ES-I3 (cell line): ENCODE measurements around the gene EIF2S3B.
"Not testable (repeated sequence)": the region's sequence is repeated elsewhere in the genome, so short reads cannot be mapped to it uniquely, and the experiment has no call there.

Experiments
- H3K36me3 ChIP-seq: 2 replicates; pipeline ENCODE4 v1.6.1; 2013; ENCODE audit warnings: mild to moderate bottlenecking, low read length, control low read depth, moderate library complexity; ENCODE audit not compliant: insufficient read depth
- H3K4me1 ChIP-seq: 2 replicates; pipeline ENCODE4 v1.6.1; 2013; ENCODE audit warnings: mild to moderate bottlenecking, control low read depth, low read length; ENCODE audit not compliant: insufficient read depth
- H3K9ac ChIP-seq: 2 replicates; pipeline ENCODE4 v1.6.1; 2013; ENCODE audit warnings: low read depth, mild to moderate bottlenecking, low read length, moderate library complexity
- H3K9me3 ChIP-seq: 2 replicates; pipeline ENCODE4 v1.6.1; 2013; ENCODE audit warnings: mild to moderate bottlenecking, low read length, moderate library complexity; ENCODE audit not compliant: control insufficient read depth, insufficient read depth

Gene EIF2S3B

DNA sequence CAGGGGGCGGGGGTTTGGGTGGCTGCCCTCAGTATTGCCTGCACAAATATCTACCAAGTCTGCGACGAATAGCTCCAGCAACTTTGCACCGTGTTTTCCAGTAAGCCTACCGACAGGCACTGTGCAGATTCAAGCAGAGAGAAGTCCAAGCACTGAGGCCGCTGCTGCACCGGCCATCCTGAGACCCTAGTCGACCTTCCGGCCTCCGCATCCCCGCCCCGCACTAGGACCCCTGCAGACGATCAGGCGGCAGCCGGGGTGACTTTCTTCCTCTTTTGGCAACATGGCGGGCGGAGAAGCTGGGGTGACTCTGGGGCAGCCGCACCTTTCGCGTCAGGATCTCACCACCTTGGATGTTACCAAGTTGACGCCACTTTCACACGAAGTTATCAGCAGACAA, at the start of gene EIF2S3B:
Gene EIF2S3B (plus strand): TSS at position 271 of the 400 bp plus-strand sequence. CDS start 13 bp downstream, at position 284.
- H3K9ac ChIP-seq: no peak within 1 kb of the TSS
- no peaks in the 10 kb centered on the region for H3K9me3 ChIP-seq
- H3K36me3 ChIP-seq: no peaks in the 10 kb centered on the region
- H3K4me1 ChIP-seq: no peaks in the 10 kb centered on the region

GRCh38 chr12:10456856-10457255, 48.8 kb upstream of the EIF2S3B start:
- H3K9ac ChIP-seq: no peak overlapping the region
- peaks cover 10% of the 10 kb centered on the region; the same call in 1 of the 2 replicates for H3K4me1 ChIP-seq
- H3K36me3 ChIP-seq: no peaks in the 10 kb centered on the region
- peaks cover 5% of the 10 kb centered on the region; the same call in 1 of the 2 replicates for H3K9me3 ChIP-seq

DNA sequence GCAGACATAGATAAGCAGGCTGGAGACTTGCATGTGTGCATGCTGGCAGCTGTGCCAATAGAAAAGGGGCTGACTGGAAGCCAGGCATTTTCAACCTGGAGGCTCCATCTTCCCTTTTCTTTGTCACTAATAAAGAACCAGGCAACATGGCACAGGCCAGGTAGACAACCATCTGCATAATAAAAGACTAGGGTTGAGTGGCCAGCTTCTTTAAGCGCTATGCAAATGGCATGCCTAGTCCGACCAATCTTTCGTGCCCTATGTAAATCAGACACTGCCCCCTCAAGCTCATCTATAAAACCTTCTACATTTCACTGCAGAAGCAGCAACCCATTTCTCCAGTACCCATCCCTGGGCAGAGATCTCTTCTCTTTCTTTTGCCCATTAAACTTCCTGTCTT, 47.9 kb upstream of the EIF2S3B start:
- Histone ChIP-seq H3K9ac (no peak overlapping the region), H3K4me1 (peaks cover 10% of the 10 kb centered on the region; the same call in 1 of the 2 replicates), H3K36me3 (no peaks in the 10 kb centered on the region), H3K9me3 (peaks cover 5% of the 10 kb centered on the region; the same call in 1 of the 2 replicates)

- Histone ChIP-seq H3K9ac (no peak overlapping the region), H3K4me1 (no peaks in the 10 kb centered on the region), H3K9me3 (peaks cover 4% of the 10 kb centered on the region; the same call in 1 of the 2 replicates), H3K36me3 (no peaks in the 10 kb centered on the region)
Observed at GRCh38 chr12:10466311-10466710, 39.4 kb upstream of the EIF2S3B start.

DNA sequence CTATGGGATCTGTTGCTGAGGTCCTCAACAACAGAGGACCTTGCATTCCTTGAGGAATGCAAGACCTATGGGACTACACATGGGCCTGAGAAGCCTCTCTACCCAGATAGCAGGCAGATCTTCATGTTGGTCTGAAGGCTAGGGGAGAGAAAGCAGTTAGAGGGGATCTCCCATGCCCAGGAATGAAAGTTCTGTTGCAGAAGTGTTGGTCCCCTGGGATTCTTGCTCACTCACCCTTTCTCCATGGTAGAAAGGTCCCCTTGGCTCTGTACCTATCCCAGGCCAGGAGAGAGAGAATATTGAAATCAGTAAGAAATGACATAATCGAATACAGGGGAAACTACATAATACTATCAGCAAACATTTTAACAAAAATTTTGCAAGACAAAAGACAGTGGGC, 36.0 kb upstream of the EIF2S3B start:
- Histone ChIP-seq H3K4me1 (no peaks in the 10 kb centered on the region), H3K9ac (no peak overlapping the region), H3K9me3 (peaks cover 4% of the 10 kb centered on the region; the same call in 1 of the 2 replicates), H3K36me3 (no peaks in the 10 kb centered on the region)

DNA sequence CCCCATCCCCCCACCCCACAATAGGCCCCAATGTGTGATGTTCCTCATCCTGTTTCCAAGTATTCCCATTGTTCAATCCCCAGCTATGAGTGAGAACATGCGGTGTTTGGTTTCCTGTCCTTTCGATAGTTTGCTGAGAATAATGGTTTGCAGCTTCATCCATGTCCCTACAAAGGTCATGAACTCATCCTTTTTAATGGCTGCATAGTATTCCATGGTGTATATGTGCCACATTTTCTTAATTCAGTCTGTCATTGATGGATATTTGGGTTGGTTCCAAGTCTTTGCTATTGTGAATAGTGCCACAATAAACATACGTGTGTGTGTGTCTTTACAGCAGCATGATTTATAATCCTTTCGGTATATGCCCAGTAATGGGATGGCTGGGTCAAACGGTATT, 32.9 kb upstream of the EIF2S3B start:
- H3K9ac ChIP-seq, H3K36me3 ChIP-seq: not testable (repeated sequence)

GRCh38 chr12:10481901-10482300, 23.8 kb upstream of the EIF2S3B start:
- H3K36me3 ChIP-seq, H3K9me3 ChIP-seq, H3K4me1 ChIP-seq, H3K9ac ChIP-seq: not testable (repeated sequence)

More for the DNA sequence above, 32.9 kb upstream of the EIF2S3B start:
- not testable (repeated sequence) for H3K4me1 ChIP-seq, H3K9me3 ChIP-seq

GRCh38 chr12:10487328-10487727, 18.4 kb upstream of the EIF2S3B start:
- not testable (repeated sequence) for H3K9me3 ChIP-seq, H3K9ac ChIP-seq

GRCh38 chr12:10491766-10492165, 13.9 kb upstream of the EIF2S3B start:
- H3K9ac ChIP-seq: no peak overlapping the region
- H3K36me3 ChIP-seq: no peaks in the 10 kb centered on the region
- H3K9me3 ChIP-seq: no peaks in the 10 kb centered on the region
- H3K4me1 ChIP-seq: no peaks in the 10 kb centered on the region

More at GRCh38 chr12:10487328-10487727, 18.4 kb upstream of the EIF2S3B start:
- H3K36me3 ChIP-seq, H3K4me1 ChIP-seq: not testable (repeated sequence)

DNA sequence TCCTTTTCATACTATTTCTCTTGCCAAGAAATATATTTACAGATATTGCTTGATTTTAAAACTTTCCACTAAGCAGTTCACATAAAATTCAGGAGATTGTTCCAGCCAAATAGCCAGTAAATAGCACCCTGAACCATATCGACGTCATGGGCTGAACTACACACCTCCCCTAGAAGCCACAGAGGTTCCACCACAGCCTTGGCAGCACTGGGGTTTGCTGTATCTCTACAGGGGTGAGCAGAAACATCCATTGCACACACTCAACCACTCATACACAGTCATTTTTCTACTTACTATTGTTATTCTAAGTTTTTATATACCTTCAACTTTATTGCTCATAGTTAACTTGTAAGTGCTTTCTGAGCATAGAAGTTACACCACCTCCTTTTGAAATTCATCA, 8.1 kb upstream of the EIF2S3B start:
- Histone ChIP-seq H3K4me1 (no peaks in the 10 kb centered on the region), H3K36me3 (no peaks in the 10 kb centered on the region), H3K9me3 (no peaks in the 10 kb centered on the region), H3K9ac (no peak overlapping the region)

- H3K9me3 ChIP-seq: no peaks in the 10 kb centered on the region
- H3K4me1 ChIP-seq: no peaks in the 10 kb centered on the region
- H3K36me3 ChIP-seq: no peaks in the 10 kb centered on the region
Observed at GRCh38 chr12:10498042-10498441, 7.6 kb upstream of the EIF2S3B start.

DNA sequence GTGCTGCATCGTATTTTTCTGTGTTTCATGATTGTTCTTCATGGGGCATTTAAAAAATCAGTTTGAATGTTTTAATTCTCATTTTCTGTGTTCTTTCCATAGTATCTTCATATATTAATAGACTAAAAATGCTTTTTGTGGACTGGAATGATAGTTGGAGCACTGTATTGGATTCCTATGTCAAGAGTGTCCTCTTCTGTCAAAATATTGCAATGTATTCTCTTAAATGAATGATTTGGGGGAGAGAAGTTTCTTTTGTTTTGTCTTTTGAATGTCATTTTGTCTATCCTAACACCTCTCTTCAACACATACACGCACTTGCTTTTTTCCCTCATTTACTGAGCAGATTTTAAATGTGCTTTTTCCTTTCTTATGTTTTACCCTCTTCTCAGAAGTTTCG, 4.7 kb upstream of the EIF2S3B start:
- H3K36me3 ChIP-seq: no peaks in the 10 kb centered on the region
- H3K9ac ChIP-seq: no peak overlapping the region
- no peaks in the 10 kb centered on the region for H3K9me3 ChIP-seq
- H3K4me1 ChIP-seq: no peaks in the 10 kb centered on the region

More at GRCh38 chr12:10498042-10498441, 7.6 kb upstream of the EIF2S3B start:
- H3K9ac ChIP-seq: no peak overlapping the region

GRCh38 chr12:10503460-10503859, 2.2 kb upstream of the EIF2S3B start:
- Histone ChIP-seq H3K9ac (no peak overlapping the region), H3K36me3 (no peaks in the 10 kb centered on the region), H3K9me3 (no peaks in the 10 kb centered on the region), H3K4me1 (no peaks in the 10 kb centered on the region)

DNA sequence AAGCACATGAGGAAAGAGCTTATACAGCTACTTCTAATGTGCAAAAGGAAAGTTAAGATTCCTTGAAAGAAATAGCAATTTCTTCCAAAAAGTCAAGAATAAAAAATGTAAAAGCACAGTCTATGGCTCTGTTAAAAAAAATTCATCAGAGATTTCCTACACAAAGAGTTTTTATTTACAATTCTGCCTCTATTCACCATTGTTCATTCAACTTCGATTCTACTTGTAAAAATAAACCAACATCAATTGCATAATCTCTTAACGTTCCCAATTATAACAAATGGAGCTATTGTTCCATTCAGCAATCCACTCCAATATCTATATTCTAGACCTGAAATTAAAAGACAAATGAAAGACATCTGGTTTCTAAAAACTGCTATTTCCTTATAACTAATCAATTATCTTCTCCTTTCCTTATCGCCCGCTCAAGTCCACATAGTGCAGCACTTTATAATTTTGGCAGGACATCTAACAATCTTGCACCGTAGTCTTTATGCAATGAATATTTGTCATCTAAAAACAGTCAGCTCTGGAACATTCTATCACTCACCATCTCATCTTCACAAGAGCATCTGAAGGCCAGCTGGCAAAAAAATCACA, 6.2 kb downstream of the EIF2S3B start:
- no peaks in the 10 kb centered on the region for H3K4me1 ChIP-seq
- no peak overlapping the region for H3K9ac ChIP-seq
- no peaks in the 10 kb centered on the region for H3K36me3 ChIP-seq
- no peaks in the 10 kb centered on the region; the same call in 1 of the 2 replicates for H3K9me3 ChIP-seq

DNA sequence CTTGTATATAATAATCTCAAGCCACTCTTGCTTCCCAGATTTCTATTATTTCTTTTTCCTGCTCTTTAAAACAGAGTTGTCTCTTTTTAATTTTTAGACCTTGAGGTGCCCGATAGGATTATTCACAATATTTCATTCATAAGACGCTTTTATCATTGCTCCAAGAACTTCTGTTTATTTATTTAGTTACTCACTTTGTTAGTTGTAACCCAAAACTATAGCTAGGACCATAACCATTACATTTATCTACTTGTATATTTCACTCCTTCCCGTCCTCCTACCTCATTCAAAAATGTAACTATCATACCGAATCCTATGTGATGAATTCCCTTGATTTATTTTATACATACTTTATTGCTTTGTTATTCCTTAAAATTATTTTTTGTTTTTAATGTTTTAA, 7.1 kb downstream of the EIF2S3B start:
- Histone ChIP-seq H3K4me1 (no peaks in the 10 kb centered on the region), H3K36me3 (no peaks in the 10 kb centered on the region), H3K9ac (no peak overlapping the region), H3K9me3 (no peaks in the 10 kb centered on the region; the same call in 1 of the 2 replicates)
